GM18498 (cell line): Measurements from ENCODE around the gene NUMA1.

ENCODE experiments used
- ATAC-seq: cut with Tn5 transposase; IDR thresholded peaks from one replicate; pipeline ENCODE4 v1.9.1; 2021; ENCODE audit warnings: mild to moderate bottlenecking, moderate library complexity; ENCODE audit not compliant: unreplicated experiment

Gene NUMA1

GRCh38 chr11:72001834-72002591 is 78.3 kb downstream of the NUMA1 start:
- ATAC-seq: no peak

- ATAC-seq: no peak
These were observed 79.1 kb downstream of the NUMA1 start for GRCh38 chr11:72001285-72001684.

DNA sequence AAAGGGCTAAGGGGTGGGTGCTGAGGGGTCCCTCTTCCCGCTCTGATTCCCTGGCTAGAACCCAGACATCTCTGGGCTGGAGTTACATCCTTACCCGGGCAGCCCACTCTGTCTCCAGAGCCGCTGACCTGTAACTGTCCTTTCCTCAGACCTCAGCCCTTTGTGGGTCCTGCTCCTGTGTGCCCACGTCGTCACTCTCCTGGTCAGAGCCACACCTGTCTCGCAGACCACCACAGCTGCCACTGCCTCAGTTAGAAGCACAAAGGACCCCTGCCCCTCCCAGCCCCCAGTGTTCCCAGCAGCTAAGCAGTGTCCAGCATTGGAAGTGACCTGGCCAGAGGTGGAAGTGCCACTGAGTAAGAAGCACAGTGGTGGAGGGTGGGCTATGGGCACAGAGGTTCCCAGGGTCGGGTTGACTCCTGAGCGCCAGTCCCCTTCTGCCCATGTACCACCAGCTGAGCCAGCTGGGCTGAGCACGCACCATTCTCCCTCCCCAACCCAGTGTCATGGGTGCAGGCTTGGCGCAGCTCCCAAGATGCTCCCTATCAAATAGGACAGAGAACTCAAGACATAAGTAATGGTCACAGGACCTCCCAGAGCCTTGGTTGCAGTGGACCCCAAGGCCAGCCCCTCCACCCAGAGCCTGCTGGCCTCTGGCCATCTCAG is 80.0 kb downstream of the NUMA1 start:
- ATAC-seq: no peak

GRCh38 chr11:71999798-72000197 is 80.5 kb downstream of the NUMA1 start:
- ATAC-seq: no peak

DNA sequence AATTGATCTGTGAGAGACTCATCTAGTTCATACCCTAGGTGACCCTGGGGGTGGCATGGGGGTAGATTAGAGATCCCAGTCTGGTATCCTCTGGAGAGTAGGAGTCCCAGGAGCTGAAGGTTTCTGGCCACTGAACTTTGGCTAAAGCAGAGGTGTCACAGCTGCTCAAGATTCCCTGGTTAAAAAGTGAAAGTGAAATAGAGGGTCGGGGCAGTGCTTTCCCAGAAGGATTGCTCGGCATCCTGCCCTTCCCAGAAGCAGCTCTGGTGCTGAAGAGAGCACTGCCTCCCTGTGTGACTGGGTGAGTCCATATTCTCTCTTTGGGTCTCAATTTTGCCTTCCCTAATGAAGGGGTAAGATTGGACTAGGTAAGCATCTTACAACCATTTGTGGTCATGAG is 81.0 kb downstream of the NUMA1 start:
- no peak for ATAC-seq

- ATAC-seq: no peak
These were observed 81.6 kb downstream of the NUMA1 start, which contains the start of gene IL18BP for GRCh38 chr11:71998649-71999310. Gene IL18BP (plus strand): TSS chr11:71998909. CDS start chr11:71999985, 1,076 bp downstream.

- ATAC-seq: no peak
These were observed 82.3 kb downstream of the NUMA1 start for GRCh38 chr11:71998061-71998460.

DNA sequence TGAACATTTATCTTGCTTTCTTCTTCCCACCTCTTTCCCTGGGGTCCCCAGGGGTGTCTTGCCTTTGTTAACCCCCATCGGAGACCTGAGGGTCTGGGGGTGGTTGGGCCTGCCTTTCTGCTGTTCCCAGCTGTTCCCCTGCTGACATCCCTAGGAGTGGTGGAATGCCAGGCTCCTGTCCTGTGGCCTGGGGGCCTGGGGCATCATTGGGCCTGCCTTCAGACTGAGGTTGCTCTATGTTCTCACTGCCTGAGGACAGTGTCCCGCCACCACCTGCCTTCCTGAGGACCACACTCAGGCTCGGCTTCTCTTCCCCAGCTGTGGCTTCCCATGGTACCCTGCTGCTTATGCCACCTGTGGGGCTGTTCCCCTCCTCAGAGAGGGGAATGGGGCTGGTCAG is 82.7 kb downstream of the NUMA1 start:
- ATAC-seq: no peak

GRCh38 chr11:71996946-71997345 is 83.4 kb downstream of the NUMA1 start:
- ATAC-seq: no peak

GRCh38 chr11:71996517-71996916 is 83.8 kb downstream of the NUMA1 start:
- ATAC-seq: no peak

DNA sequence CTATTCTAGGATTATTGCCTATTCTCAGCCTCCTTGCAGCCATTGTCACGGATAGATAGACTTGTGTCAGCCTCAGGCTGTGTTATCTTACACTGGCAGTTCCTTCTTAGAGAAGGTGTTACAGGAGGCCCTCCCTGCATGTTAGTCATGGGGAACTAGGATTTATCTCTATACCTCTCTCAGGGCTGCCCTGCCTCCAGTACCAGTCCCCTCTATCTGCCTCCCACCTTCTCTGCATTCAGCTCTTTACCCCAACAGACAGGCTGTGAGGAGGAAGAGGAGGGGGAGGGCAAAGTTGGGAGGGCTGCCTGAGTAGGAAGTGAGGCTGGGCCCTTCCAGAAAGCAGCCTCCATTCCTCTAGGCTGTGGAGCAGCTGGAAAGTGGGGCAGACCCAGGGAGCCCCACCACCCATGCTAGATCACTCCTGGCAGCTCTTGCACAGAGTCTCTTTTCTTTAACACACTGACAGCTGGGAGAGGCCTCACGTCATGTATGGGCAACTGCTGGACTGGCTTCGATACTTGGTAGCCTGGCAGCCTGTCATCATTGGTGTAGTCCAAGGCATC is 84.5 kb downstream of the NUMA1 start:
- ATAC-seq: no peak

DNA sequence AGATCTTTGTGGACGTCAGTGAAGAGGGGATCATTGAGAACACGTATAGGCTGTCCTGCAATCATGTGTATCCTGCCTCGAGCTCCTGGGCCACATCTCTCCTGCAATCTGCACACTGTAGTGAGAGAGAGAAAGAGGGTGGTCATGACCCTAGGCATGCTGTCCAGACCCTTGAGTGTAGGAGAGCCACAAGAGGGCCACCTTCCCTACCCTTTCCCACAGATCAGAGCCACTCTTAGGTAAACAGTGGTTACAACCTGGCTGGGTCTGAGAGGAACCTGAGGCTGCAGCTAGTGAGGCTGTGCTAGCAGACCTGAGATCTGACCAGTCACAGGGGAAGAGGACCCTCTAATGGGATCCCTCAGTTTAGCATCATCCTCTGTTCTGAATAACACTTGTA is 85.6 kb downstream of the NUMA1 start:
- no peak for ATAC-seq

- ATAC-seq: no peak
These were observed 88.1 kb downstream of the NUMA1 start for GRCh38 chr11:71992136-71992730.

DNA sequence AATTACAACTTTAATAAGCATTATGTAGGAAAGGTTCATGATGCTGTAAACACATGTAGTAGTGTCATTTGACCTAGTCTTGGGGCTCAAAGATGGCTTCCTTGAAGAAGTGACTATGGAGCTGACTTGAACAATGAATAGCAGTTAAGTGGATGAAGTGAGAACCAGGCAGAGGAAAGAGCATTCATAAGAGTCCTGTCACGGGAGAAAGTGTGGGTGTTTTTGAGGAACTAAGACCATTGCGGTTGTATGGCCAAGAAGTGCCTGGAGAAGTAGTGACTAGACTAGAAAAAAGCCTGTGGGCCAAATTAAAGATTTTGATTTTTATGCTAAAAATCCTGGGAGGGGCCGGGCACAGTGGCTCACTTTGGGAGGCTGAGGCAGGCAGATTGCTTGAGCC is 88.8 kb downstream of the NUMA1 start:
- ATAC-seq: no peak

GRCh38 chr11:71990701-71991100 is 89.6 kb downstream of the NUMA1 start:
- ATAC-seq: no peak

- no peak for ATAC-seq
These were observed 92.3 kb downstream of the NUMA1 start for GRCh38 chr11:71988050-71988449.

DNA sequence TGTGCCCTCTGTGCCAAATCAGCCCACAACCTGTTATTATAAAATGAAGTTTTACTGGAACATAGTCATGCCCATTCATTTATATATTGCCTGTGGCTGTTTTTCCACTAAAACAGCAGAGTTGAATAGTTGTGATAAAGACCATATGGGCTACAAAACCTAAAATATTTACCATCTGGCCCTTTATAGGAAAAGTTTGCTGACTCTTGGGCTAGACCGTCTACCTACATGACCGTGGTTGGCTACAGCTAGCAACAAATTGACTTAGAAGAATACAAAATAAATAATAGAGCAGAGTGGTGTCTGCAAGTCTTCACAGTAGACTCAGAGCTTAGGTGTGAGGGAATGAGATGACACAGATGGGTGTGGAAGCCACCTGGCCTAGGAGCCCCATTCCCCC is 92.8 kb downstream of the NUMA1 start:
- no peak for ATAC-seq

DNA sequence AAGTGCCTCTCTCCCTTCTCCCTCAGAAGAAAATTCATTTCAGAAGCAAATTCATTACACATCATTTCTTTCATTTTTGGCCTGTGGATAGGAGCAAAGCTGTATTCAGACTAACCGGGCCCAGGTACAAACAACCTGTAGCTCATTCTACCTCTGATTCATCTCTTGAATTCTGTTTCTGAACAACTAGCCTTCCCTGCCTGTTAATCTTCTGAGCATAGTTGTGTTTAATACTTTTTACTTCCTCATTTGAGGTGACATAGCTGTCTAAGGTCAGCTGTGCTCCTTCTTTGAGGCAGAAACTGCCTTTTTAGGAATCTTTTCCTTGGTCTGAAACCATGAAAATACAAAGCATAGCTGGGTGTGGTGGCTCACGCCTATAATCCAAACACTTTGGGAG is 94.2 kb downstream of the NUMA1 start:
- ATAC-seq: no peak

DNA sequence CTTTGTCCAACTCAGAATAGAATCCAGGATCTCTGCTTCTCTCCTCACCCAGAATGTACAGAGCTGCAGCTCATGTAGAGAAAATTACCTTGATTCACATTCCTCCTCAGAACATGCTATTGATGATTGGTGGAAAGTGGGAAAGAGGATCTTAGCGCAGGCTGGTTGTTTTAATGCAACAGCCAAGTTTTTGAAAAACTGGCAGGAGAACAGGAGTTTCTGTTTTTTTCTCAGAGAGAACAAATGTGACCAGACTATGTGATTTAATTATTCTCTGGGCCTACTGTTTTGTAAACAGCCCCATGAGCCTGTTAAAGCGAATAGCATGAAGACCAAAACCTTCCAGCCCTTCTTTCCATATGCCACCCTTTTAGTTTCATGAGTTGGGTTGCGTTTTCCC is 100.7 kb downstream of the NUMA1 start:
- ATAC-seq: no peak

DNA sequence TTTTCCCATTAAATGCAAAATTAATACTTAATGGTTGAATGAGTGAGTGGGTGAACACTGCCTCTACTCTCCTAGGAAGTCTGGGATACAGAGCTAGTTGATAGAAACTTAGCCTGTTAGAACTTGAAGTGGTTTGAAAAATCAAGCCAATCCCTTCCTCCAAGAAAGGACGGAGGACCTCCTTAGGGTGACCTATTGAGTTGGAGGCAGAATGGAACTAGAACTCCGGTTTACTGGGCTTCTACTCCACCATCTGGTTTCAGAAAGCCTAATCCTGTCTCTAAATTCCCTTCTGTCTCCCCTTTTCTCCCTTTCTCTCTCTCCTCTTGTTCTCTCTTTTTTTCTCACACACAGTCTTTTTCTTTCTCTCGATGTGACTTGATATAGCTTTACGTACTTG is 101.2 kb downstream of the NUMA1 start:
- ATAC-seq: no peak

DNA sequence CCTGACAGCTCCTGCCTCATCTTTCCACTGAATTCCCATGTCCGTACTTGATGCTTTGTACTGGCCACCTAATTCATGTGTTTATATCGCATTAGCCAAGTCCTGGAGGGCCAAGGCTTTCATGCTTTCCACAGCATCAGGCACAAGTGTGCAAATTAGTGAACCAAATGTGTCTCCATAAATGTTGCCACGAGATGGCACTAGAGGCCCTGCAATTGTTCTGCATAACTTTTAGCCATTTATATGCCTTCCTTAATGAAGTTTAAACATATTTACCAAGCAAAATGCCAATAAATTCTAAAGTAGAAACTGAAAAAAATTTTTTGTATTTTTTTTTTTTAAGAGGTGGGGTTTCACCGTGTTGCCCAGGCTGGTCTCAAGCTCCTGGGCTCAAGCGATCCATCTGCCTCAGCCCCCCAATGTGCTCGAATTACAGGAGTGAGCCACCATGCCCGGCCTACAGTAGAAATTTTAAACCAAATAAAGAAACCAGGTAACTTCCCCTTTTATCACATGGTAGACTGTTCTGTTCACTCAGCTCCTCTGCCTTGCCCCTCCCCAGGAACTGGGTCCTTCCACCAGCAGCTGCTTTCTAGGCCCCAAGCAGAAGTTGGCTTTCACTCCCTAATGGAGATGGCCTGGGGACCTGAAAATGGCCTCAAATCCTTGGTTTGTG is 102.5 kb downstream of the NUMA1 start:
- peak; percentile 44 for ATAC-seq
